Nephron (organoid): ENCODE data around the gene MIGA1.
"Not testable (repeated sequence)": the region's sequence is repeated elsewhere in the genome, so short reads cannot be mapped to it uniquely, and the experiment has no call there.

ENCODE experiments used
- H3K27ac Mint-ChIP-seq, 3 experiments: 2 replicates each; pipeline ENCODE4 v1.8.0; 2020; ENCODE audit warnings: mixed read lengths in 3 of 3, mild to moderate bottlenecking in 2 of 3, moderate library complexity in 1 of 3
- H3K27me3 Mint-ChIP-seq: 2 replicates; pipeline ENCODE4 v1.8.0; 2021; ENCODE audit warnings: low read depth, mild to moderate bottlenecking, moderate library complexity, mixed read lengths
- H3K36me3 Mint-ChIP-seq: 2 replicates; pipeline ENCODE4 v1.8.0; 2020; ENCODE audit warnings: low read depth, mixed read lengths
- H3K4me1 Mint-ChIP-seq: 2 replicates; pipeline ENCODE4 v1.8.0; 2020; ENCODE audit warnings: mixed read lengths
- H3K4me3 Mint-ChIP-seq, 3 experiments: 2 replicates each; pipeline ENCODE4 v1.8.0; 2020; ENCODE audit warnings: mild to moderate bottlenecking in 3 of 3, mixed read lengths in 3 of 3, moderate library complexity in 2 of 3
- H3K9me3 Mint-ChIP-seq: 2 replicates; pipeline ENCODE4 v1.8.0; 2020; ENCODE audit warnings: mixed read lengths
- CTCF ChIP-seq, 3 experiments: fragments of 200-600 bp; sonication (generic); IDR thresholded peaks; one replicate each; pipeline ENCODE4 v1.5.0; 2021; ENCODE audit warnings: antibody characterized with exemption in 3 of 3; ENCODE audit not compliant: unreplicated experiment in 3 of 3

The MIGA1 gene

GRCh38 chr1:77762072-77762476 lies 17.4 kb upstream of the MIGA1 start:
- H3K4me3 Mint-ChIP-seq: peak overlapping the region; percentile 52 to 71 (median 56)
- peaks cover 17% of the 10 kb centered on the region for H3K4me1 Mint-ChIP-seq
- H3K27ac Mint-ChIP-seq: peak overlapping the region in 1 of 3 experiments; percentile 49
- H3K27me3 Mint-ChIP-seq: no peaks in the 10 kb centered on the region
- no peaks in the 10 kb centered on the region for H3K36me3 Mint-ChIP-seq
- no peaks in the 10 kb centered on the region for H3K9me3 Mint-ChIP-seq
- TF ChIP-seq CTCF (IDR thresholded peaks at IDR 0.05; ENCODE audit: unreplicated experiment in 3 of 3): no peak

- H3K9me3 Mint-ChIP-seq: no peaks in the 10 kb centered on the region
- no peaks in the 10 kb centered on the region for H3K27me3 Mint-ChIP-seq
- no peak overlapping the region for H3K4me3 Mint-ChIP-seq
- H3K4me1 Mint-ChIP-seq: no peaks in the 10 kb centered on the region
- H3K27ac Mint-ChIP-seq: no peak overlapping the region
- H3K36me3 Mint-ChIP-seq: no peaks in the 10 kb centered on the region
- TF ChIP-seq CTCF (IDR thresholded peaks at IDR 0.05; ENCODE audit: unreplicated experiment in 3 of 3): no peak
These were observed 11.4 kb upstream of the MIGA1 start for GRCh38 chr1:77768006-77768405.

GRCh38 chr1:77776007-77776700 lies 3.3 kb upstream of the MIGA1 start:
- Mint-ChIP-seq H3K27ac (peak overlapping the region; percentile 86 to 92 (median 86)), H3K27me3 (no peaks in the 10 kb centered on the region), H3K4me1 (peaks cover 16% of the 10 kb centered on the region), H3K36me3 (no peaks in the 10 kb centered on the region), H3K9me3 (no peaks in the 10 kb centered on the region), H3K4me3 (peak overlapping the region; percentile 11 to 44 (median 36))
- no peak for TF ChIP-seq CTCF (IDR thresholded peaks at IDR 0.05; ENCODE audit: unreplicated experiment in 3 of 3)

- Mint-ChIP-seq H3K9me3 (peaks cover 6% of the 10 kb centered on the region), H3K36me3 (peaks cover 35% of the 10 kb centered on the region), H3K4me3 (peak overlapping the region; percentile 74 to 95 (median 83)), H3K27ac (peak overlapping the region in 1 of 3 experiments; percentile 2), H3K27me3 (no peaks in the 10 kb centered on the region), H3K4me1 (peaks cover 16% of the 10 kb centered on the region)
- no peak for TF ChIP-seq CTCF (IDR thresholded peaks at IDR 0.05; ENCODE audit: unreplicated experiment in 3 of 3)
These were observed 2.2 kb downstream of the MIGA1 start for GRCh38 chr1:77781683-77782082.

- H3K27me3 Mint-ChIP-seq: no peaks in the 10 kb centered on the region
- TF ChIP-seq CTCF (IDR thresholded peaks at IDR 0.05; ENCODE audit: unreplicated experiment in 3 of 3): no peak
- H3K4me1 Mint-ChIP-seq: peaks cover 16% of the 10 kb centered on the region
- peaks cover 49% of the 10 kb centered on the region for H3K36me3 Mint-ChIP-seq
- H3K4me3 Mint-ChIP-seq: no peak overlapping the region
- H3K9me3 Mint-ChIP-seq: peaks cover 10% of the 10 kb centered on the region
- no peak overlapping the region for H3K27ac Mint-ChIP-seq
These were observed 3.7 kb downstream of the MIGA1 start for GRCh38 chr1:77783141-77783540.

GRCh38 chr1:77786093-77786741 lies 6.8 kb downstream of the MIGA1 start:
- Mint-ChIP-seq H3K9me3 (peaks cover 20% of the 10 kb centered on the region), H3K36me3 (peaks cover 75% of the 10 kb centered on the region)
- not testable (repeated sequence) for H3K27ac Mint-ChIP-seq, H3K4me3 Mint-ChIP-seq, H3K27me3 Mint-ChIP-seq, H3K4me1 Mint-ChIP-seq
